DND-41 (cell line): ENCODE results near the gene SSMEM1.

Experiments used
- ATAC-seq: fragments of 200-7000 bp; cut with Tn5 transposase; 3 replicates; pipeline ENCODE4 v1.9.1; 2021; ENCODE audit warnings: low read depth; ENCODE audit not compliant: insufficient read depth
- DNase-seq: peaks from one replicate; pipeline ENCODE4 v3.0.0-alpha.2; 2020
- H2AFZ ChIP-seq: 2 replicates; pipeline ENCODE4 v1.6.0; 2012; ENCODE audit warnings: low read depth, low read length
- H3K27ac ChIP-seq: 2 replicates; pipeline ENCODE4 v1.5.1; 2012; ENCODE audit warnings: low read length, inconsistent platforms
- H3K27me3 ChIP-seq: fragments of 200-600 bp; sonication (generic); 2 replicates; pipeline ENCODE4 v1.6.0; 2012; ENCODE audit warnings: low read length, mild to moderate bottlenecking, inconsistent platforms; ENCODE audit not compliant: insufficient read depth, poor library complexity
- H3K36me3 ChIP-seq: 2 replicates; pipeline ENCODE4 v1.5.1; 2012; ENCODE audit warnings: low read length, inconsistent platforms; ENCODE audit not compliant: insufficient read depth
- H3K4me1 ChIP-seq: 2 replicates; pipeline ENCODE4 v1.5.1; 2012; ENCODE audit warnings: mild to moderate bottlenecking, low read length; ENCODE audit not compliant: insufficient read depth
- H3K4me2 ChIP-seq: 2 replicates; pipeline ENCODE4 v1.6.0; 2012; ENCODE audit warnings: mild to moderate bottlenecking, moderate library complexity, low read length, inconsistent platforms; ENCODE audit not compliant: insufficient read depth
- H3K4me3 ChIP-seq, 2 experiments: fragments of 200-600 bp in 1 of 2; shearing (Covaris generic) in 1 of 2; 2 replicates each; pipeline ENCODE4 v1.5.1; 2012 to 2016; ENCODE audit warnings: inconsistent platforms in 2 of 2, low read length in 2 of 2, mild to moderate bottlenecking in 2 of 2, low read depth in 1 of 2, moderate library complexity in 1 of 2
- H3K79me2 ChIP-seq: 2 replicates; pipeline ENCODE4 v1.6.0; 2012; ENCODE audit warnings: low read length, inconsistent platforms; ENCODE audit not compliant: insufficient read depth
- H3K9ac ChIP-seq: 2 replicates; pipeline ENCODE4 v1.6.0; 2012; ENCODE audit warnings: low read depth, mild to moderate bottlenecking, inconsistent platforms, low read length, moderate library complexity
- H3K9me3 ChIP-seq: 2 replicates; pipeline ENCODE4 v1.5.1; 2012; ENCODE audit warnings: low read length, moderate library complexity, mild to moderate bottlenecking, inconsistent platforms; ENCODE audit not compliant: insufficient read depth, severe bottlenecking
- H4K20me1 ChIP-seq: 2 replicates; pipeline ENCODE4 v1.6.0; 2012; ENCODE audit warnings: low read length; ENCODE audit not compliant: insufficient read depth
- EZH2 ChIP-seq: IDR thresholded peaks from 3 replicates; pipeline ENCODE4 v1.6.1; 2012; ENCODE audit warnings: borderline replicate concordance, low read depth, mild to moderate bottlenecking, moderate library complexity, low read length, inconsistent platforms; ENCODE audit not compliant: severe bottlenecking
- TF ChIP-seq, protein P1 (sequence below): IDR thresholded peaks from 2 replicates; pipeline ENCODE4 v1.5.1; 2012; ENCODE audit warnings: borderline replicate concordance, low read length, moderate library complexity, mild to moderate bottlenecking; ENCODE audit not compliant: poor library complexity, severe bottlenecking; ENCODE audit errors: extremely low read depth

Gene SSMEM1

DNA sequence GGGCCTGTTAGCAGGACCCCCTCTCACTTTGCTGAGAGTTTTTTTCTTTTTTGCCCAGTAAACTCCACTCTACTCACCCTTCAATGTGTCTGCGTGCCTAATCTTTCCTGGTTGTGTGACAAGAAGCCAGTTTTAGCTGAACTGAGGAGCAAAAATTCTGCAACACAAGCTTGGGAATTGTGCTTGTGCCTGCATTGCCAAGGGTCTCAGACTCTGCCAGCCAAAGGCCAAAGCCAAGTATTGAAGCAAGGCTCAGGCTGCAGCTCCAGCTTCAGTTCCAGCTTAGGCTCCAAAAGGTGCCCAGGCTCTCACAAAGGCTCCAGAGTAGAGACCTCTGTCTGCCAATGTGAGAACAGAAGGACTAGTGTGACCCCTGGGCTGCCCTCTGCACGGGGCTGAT lies 54.8 kb downstream of the SSMEM1 start:
- Histone ChIP-seq H3K9me3 (no peaks in the 10 kb centered on the region), H3K4me3 (no peak overlapping the region), H3K27me3 (peaks cover 13% of the 10 kb centered on the region), H3K36me3 (no peaks in the 10 kb centered on the region), H3K79me2 (no peaks in the 10 kb centered on the region), H3K9ac (no peak overlapping the region), H3K27ac (no peak overlapping the region), H4K20me1 (no peaks in the 10 kb centered on the region), H3K4me1 (no peaks in the 10 kb centered on the region), H2AFZ (no peak overlapping the region), H3K4me2 (no peak overlapping the region)
- TF ChIP-seq, protein P1, sequence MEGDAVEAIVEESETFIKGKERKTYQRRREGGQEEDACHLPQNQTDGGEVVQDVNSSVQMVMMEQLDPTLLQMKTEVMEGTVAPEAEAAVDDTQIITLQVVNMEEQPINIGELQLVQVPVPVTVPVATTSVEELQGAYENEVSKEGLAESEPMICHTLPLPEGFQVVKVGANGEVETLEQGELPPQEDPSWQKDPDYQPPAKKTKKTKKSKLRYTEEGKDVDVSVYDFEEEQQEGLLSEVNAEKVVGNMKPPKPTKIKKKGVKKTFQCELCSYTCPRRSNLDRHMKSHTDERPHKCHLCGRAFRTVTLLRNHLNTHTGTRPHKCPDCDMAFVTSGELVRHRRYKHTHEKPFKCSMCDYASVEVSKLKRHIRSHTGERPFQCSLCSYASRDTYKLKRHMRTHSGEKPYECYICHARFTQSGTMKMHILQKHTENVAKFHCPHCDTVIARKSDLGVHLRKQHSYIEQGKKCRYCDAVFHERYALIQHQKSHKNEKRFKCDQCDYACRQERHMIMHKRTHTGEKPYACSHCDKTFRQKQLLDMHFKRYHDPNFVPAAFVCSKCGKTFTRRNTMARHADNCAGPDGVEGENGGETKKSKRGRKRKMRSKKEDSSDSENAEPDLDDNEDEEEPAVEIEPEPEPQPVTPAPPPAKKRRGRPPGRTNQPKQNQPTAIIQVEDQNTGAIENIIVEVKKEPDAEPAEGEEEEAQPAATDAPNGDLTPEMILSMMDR, result no peak
- TF ChIP-seq EZH2, result no peak
- DNase-seq (no peak), ATAC-seq (no peak)

- no peak for DNase-seq
- no peak overlapping the region for H3K4me2 ChIP-seq
- no peaks in the 10 kb centered on the region for H3K36me3 ChIP-seq
- no peak overlapping the region for H3K4me3 ChIP-seq
- H3K27ac ChIP-seq, result no peak overlapping the region
- H3K9ac ChIP-seq, result no peak overlapping the region
- H2AFZ ChIP-seq, result no peak overlapping the region
- peak; percentile 45; the same call in 1 of the 3 replicates for ATAC-seq
- no peaks in the 10 kb centered on the region for H3K4me1 ChIP-seq
- no peaks in the 10 kb centered on the region for H3K9me3 ChIP-seq
- no peak for TF ChIP-seq EZH2
- TF ChIP-seq, protein P1, result no peak
- H4K20me1 ChIP-seq, result no peaks in the 10 kb centered on the region
- H3K79me2 ChIP-seq, result no peaks in the 10 kb centered on the region
- peaks cover 13% of the 10 kb centered on the region for H3K27me3 ChIP-seq
Measured at GRCh38 chr7:130263130-130263529, 55.5 kb downstream of the SSMEM1 start.
